Astrocyte of the spinal cord (primary cell): Measurements from ENCODE around the gene ZBED2.

ENCODE experiments used
- DNase-seq: peaks from one replicate; pipeline ENCODE4 v3.0.0; 2011; ENCODE audit warnings: low read depth, low spot score
- H3K4me3 ChIP-seq: 2 replicates; pipeline ENCODE4 v1.5.1; 2011; ENCODE audit warnings: low read depth, mild to moderate bottlenecking, low read length, moderate library complexity
- CTCF ChIP-seq: IDR thresholded peaks from 2 replicates; pipeline ENCODE4 v1.5.1; 2012; ENCODE audit warnings: low read depth, mild to moderate bottlenecking, low read length, inconsistent platforms
- in situ Hi-C: cut with HindIII; loops from 2 replicates; pipeline ENCODE4 v1.10.0; 2017; ENCODE audit warnings: low sequenced_read_pairs

ZBED2 gene

GRCh38 chr3:111581403-111582119, 13.6 kb downstream of the ZBED2 start:
- TF ChIP-seq CTCF = no peak
- in situ Hi-C loops = no loop called here
- H3K4me3 ChIP-seq = no peak overlapping the region
- DNase-seq = no peak

- TF ChIP-seq CTCF = no peak
- DNase-seq = no peak
- H3K4me3 ChIP-seq = no peak overlapping the region
- in situ Hi-C loops = no loop called here
Measured at GRCh38 chr3:111579495-111579894, 15.7 kb downstream of the ZBED2 start.

DNA sequence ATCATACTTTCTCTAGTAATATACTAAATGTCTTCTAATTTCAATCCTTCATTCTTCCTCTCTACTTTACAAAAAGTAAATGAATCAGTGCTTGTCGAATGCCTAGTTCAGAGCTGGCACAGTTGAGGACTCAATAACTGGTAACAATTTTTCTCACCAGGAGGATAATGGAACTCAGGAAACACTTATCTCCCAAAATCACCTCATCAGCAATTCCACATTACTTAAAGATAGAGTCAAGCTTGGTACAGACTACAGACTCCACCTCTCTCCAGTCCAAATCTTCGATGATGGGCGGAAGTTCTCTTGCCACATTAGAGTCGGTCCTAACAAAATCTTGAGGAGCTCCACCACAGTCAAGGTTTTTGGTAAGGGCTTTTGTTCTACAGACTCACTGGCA, 16.3 kb downstream of the ZBED2 start:
- no peak for TF ChIP-seq CTCF
- DNase-seq = no peak
- H3K4me3 ChIP-seq = no peak overlapping the region
- in situ Hi-C loops = no loop called here

- no peak overlapping the region for H3K4me3 ChIP-seq
- DNase-seq = peak; percentile 86
- peak; percentile 67 for TF ChIP-seq CTCF
- in situ Hi-C loops = no loop called here
Measured at GRCh38 chr3:111577798-111578685, 17.1 kb downstream of the ZBED2 start.

- no peak for TF ChIP-seq CTCF
- H3K4me3 ChIP-seq = no peak overlapping the region
- no peak for DNase-seq
- in situ Hi-C loops = no loop called here
Measured at GRCh38 chr3:111577113-111577512, 18.0 kb downstream of the ZBED2 start.

DNA sequence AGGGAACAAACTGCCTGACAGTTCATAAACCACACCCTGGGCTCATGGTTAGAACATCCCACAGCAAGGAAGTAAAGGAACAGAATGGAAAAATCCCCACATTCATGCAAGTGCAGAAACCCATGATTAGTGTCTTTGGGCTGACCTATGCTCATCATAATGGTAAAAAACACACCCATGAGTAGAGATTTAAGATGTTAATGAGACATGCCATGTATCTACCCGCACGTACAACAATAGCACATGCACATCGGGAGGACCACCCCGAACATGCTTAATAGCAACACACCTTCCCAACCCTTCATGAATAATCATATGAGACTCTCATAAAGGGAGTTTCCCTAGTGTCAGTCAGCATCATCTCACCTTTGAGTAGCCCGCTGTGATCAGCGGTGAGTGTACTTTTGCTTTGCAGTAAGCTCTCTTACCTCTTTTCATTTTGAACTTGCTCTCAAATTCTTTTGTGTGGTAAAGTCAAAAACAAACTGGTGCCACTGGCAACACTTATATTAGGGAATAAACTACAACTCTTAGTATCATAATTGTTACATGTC, 23.2 kb downstream of the ZBED2 start:
- in situ Hi-C loops = no loop called here
- no peak overlapping the region for H3K4me3 ChIP-seq
- no peak for TF ChIP-seq CTCF
- DNase-seq = no peak
